HuH-7 (cell line): ENCODE data around the gene KIF1B.
A peak's percentile ranks its signal among the peaks of the same experiment; 100 is the strongest.
"Not testable (repeated sequence)": the region's sequence is repeated elsewhere in the genome, so short reads cannot be mapped to it uniquely, and the experiment has no call there.

Experiments used
- DNase-seq: peaks from one replicate; pipeline ENCODE4 v3.0.0; 2011; ENCODE audit warnings: low spot score

Gene KIF1B

DNA sequence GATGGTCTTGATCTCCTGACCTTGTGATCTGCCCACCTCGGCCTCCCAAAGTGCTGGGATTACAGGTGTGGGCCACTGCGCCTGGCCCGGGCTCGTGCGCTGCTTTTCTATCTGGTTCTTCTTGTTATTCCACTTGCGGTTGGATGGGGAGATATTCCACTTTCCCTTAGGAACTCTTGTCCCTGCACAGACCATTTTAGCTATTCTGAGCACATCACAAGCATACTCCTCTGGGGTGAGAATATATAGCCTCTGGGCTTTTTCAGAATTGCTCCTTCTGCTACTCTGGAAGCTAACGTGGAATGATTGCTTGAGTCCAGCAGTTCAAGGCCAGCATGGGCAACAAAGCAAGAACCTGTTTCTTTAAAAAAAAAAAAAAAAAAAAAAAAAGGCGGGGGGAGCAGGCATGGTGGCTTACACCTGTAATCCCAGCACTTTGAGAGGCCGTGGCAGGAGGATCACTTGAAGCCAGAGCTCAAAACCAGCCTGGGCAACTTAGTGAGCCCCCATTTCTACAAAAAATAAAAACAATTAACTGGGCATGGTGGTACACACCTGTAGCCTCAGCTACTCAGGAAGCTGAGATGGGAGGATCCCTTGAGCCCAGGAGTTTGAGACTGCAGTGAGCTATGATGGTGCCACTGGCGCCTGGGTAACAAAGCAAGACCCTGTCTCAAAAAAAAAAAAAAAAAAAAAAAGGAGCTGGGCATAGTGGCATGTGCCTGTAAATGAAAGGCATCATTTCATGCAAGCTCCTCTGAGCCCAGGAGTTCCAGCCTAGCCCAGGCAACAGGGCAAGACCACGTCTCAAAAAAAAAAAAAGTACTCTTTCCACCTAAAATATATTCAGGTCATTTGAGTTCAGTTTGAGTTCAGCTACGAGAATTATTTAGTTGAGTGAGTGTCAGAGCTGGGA lies 176.6 kb downstream of the KIF1B start:
- DNase-seq, result no peak

DNA sequence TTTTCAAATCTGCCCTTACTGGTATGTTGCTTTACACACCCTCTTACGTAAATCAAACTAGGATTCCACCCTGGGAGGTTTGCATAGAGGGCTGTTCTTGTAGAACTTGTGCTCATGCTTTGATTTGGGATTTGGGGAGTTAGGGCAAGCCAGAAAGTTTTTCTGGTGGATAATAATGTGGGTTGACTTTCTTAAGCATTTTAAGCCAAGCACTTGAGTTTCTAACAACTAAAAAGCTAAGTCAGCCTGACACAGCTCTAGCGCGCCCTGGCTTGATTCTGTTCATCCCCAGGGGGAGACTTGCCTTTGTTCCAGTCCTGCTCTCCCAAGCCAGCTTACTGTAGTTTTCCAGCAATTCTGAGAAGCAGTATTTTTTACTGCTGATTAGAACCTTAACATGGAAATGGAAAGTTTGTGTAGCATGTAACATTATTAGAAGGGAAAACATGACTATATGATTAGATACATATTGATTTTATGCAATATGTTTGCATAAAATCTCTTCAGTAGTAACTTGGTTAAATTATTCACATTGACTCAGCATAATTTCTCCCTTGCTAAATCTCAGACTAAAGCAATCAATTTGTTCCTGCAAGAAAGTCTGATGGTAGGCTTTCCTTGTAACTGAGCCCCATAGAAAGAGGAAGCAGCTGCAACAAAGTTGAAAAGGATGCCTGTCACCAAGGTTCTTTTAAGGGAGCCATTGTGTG lies 177.5 kb downstream of the KIF1B start:
- DNase-seq, result peak; percentile 55

DNA sequence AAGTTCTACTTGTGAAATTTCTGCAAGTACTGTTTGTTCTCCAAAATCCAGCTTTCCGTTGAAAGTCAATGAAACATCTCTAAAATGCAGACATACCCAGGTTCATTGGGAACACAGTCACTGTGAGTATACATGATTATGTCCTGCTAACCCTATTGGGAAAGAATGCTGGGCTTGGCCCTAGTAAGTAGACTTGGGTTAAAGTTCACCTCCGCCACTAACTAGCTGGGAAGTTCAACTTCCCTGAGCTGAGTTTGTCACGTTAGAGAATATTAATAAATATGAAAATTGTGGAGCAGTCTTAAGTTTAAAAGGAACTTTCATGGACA lies 178.0 kb downstream of the KIF1B start:
- DNase-seq, result peak; percentile 40

DNA sequence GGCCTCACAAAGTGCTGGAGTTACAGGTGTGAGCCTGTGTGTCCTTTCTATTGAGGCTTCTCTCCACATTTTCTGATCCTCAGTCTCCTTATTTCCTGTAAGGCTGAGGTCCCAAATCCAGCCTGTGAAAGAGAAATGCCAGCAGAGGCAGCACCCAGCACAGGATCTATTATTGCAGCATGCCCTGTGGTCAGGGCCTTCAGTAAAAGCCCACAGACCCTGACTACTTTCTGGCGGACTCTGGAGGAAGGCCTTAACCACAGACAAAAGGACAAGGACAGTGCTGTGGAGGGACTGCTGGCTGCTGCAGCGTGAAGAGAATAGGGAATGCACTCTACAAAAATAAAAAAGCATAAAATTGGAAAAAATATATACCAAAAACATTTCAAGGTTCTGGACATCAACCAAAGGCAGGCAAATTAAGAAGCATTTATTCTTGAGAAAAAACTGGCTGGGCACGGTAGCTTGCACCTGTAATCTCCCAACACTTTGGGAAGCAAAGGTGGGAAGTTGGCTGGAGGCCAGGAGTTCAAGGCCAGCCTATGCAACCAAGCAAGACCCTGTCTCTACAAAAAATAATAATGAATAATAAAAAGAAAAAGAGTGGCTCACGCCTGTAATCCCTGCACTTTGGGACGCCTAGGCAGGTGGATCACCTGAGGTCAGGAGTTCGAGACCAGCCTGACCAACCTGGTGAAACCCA lies 179.1 kb downstream of the KIF1B start:
- DNase-seq, result no peak

DNA sequence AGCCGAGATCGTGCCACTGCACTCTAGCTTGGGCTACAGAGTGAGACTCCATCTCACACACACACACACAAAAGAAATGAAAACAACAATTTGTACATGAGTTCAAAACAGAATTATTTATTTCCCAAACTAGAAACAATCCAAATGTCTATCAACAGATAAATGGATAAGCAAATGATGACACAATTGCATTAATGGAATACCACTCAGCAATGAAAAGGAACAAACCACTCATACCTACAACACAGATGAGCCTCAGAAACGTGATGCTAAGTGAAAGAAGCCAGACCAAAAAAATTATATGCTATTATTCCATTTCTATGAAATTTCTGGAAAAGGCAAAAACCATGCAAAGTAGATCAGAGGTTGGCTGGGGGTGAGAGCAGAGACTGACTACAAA lies 186.5 kb downstream of the KIF1B start:
- no peak for DNase-seq

DNA sequence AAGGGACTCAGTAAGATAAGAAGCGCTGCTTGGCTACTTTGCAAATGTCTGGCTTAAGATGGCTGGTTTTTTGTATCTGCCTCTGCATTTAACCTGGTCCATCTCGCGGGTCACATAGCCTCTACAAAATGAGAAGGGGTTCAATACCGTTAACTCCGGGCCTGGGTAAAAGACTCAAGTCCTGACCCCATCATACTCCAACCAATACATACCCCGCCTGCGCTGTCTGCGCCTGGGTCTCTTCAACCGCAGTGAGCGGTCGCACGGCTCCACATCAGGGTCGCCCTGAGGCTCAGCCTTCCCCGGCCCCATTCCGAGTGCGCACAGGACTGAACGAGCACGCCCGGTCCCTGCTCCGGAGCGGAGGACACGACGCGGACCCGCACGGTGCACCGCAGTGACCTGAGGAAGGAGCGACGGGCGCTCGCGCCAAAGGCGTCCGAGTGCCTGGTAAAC lies 187.9 kb downstream of the KIF1B start:
- DNase-seq, result no peak

DNA sequence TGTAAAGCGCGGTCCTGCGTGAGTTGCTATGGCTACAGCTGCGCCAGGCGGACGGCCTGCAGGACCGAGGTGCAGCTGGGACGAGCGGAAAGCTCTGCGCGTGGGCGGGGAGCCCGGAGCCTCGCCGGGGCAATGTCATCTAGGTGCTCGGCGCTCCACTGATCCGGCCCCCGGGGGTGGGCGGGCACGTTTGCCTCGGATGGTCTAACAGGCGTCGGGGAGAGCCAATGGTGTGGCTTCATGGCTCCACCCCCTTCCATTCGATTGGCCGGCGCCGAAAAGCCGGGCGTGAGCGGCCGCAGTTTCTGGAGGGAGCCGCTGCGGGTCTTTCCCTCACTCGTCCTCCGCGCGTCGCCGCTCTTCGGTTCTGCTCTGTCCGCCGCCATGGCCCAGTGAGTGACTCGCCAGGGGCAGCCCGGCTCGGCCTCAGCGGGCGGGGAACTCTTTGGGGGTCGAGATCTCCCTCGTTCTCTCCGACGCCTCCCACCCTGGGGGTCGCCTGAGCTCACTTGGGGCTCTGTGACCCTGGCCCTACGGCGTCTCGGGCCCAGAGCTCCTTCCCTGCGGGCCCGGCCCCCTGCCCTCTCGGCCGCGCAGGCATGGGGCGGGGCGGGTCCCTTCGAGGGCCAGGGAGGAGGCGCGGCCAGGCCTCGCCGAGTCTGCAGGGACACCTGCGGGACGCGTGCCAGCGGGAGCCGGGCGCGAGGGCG lies 188.5 kb downstream of the KIF1B start, which contains the start of gene PGD:
Gene PGD, plus strand, starts transcription at position 331 of the 710 bp plus-strand sequence. Its CDS starts 54 bp downstream, at position 385.
- peak; percentile 96 for DNase-seq

DNA sequence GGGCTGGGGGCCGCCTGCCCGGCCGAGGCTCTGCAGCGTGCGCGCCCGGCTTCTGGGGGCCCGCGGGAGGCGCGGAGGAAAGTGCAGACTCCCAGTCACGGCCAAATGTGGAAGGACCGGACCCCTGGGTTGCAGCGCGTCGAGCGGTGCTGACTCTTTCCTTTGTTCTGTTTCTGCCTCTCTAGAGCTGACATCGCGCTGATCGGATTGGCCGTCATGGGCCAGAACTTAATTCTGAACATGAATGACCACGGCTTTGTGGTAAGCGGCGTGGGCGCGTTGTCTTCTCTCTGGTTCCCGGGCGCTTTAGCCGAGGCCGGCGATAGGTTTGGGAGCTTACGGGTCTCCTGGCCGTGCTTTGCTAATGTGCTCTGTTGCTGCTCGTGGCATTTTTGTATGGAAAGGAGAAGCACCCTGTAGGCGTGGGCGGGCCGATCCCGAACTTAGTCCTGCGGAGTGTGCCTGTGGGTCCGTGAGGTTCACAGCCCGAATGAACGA lies 189.1 kb downstream of the KIF1B start:
- no peak for DNase-seq

DNA sequence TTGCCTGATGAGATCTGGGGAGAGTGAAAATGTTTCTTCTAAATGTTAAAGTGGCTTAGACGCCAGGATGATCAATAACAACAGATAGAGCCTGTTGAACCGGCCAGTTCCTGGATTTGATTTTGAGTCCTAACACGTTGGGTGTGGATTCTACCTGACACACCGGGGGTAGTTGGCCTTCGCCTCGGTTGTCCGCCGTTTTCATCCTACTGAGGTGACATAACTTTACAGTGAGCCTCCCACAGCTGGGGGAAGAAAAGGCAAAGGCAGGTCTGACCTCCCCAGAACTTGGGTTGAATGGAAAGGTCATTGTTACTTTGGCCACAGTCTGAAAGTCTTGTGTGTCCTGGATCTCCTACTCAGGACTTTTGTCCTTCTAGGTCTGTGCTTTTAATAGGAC lies 189.6 kb downstream of the KIF1B start:
- DNase-seq, result no peak

DNA sequence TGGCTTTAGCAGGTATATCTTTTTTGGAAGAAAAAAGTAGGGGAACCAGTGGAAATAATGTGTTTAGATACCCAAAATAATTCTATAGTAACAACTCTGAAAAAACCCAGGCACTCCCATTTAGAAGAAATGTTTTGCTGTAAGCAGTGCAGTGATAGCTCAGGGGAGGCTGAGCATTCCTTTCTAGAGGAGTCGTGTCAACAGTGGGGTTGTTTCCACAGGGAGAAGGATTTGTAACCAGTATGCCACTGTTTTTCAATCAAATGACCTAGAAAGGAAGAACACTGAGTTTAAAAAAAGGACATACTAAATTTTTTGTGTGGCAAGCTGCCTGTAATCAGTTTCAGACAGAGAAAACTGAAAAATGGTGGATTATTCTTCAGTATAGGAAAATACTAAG lies 190.9 kb downstream of the KIF1B start:
- DNase-seq, result no peak

DNA sequence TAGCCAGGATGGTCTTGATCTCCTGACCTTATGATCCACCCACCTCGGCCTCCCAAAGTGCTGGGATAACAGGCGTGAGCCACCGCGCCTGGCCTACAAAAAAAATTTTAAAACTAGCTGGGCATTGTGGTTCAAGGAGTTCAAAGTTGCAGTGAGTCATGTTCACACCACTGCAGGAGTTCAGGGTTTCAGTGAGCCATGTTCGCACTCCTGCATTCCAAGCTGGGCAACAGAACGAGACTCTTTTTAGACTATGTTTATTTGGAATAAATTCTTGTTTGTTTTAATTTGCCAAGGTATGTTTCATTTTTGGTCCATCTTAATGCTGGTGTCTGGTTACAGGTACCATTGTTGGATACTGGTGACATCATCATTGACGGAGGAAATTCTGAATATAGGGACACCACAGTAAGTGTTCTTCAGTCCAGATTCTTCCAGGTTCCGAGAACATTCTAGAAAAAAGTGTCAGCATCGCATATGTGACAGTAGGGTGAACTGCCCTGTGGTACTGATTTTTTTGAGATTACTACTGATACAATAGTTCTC lies 192.4 kb downstream of the KIF1B start:
- DNase-seq, result no peak

DNA sequence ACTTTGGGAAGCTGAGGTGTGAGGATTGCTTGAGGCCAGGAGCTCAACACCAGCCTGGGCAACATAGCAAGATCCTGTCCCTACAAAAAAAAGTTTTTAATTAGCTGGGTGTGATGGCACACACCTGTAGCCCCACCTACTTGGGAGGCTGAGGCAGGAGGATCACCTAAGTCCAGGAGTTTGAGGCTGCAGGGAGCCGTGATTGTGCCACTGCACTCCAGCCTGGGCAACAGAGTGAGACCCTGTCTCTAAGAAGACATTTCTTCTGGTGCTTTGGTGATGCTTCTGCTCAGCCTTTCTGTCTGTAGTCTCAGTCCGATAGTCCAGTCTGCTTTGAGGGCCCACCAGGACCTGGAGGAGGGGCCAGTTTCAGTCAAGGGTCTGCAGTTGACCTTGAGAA lies 196.8 kb downstream of the KIF1B start:
- DNase-seq, result no peak

DNA sequence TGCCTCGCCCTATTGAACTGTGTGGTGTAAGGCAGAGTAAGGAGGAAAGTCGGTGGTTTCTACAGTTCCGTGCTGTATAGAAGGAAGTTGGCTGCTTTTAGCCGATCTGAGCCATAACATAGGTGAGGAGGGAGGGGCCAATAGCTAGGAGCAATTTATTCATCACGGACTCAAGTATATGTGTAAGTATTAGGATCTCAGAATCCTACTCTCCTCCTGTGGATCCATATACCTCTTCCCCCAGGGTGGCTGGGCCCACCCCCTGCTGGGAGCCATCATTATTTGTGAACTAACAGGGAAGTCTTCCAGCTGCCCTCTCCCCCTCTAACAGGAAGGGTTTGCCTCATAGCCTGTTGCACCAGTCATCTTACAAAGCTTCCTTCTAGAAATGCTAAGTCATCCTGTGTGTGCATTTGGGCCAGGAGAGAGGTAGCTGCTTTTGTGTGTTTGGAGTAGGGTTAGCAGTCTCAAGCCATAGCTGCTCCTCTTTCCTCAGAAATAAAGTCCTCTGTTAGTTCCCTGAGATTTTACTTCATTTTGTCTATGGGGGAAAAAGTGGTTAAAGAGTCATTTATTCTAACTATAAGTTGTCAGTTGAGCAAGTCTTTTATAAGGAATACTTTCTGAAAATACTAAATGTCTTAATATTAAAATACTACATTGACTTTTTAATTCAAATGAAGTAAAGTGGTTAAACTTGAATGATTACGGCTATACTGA lies 205.0 kb downstream of the KIF1B start:
- DNase-seq, result no peak

DNA sequence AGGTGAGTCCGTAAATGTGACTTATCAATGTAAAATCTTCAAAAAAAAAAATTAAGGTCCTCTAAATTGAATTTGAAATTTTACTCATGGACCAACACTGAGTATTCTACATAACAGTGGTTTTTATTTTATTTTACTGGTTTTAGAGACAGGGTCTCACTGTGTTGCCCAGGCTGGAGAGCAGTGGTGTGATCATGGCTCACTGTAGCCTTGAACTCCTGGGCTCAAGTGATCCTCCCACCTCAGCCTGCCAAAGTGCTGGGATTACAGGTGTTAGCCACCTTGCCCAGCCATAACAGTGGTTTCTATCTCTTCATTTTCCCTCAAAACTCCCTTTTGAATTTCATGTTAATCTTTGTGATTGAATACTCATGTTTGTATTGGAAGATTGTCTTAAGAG lies 205.6 kb downstream of the KIF1B start:
- DNase-seq, result not testable (repeated sequence)

DNA sequence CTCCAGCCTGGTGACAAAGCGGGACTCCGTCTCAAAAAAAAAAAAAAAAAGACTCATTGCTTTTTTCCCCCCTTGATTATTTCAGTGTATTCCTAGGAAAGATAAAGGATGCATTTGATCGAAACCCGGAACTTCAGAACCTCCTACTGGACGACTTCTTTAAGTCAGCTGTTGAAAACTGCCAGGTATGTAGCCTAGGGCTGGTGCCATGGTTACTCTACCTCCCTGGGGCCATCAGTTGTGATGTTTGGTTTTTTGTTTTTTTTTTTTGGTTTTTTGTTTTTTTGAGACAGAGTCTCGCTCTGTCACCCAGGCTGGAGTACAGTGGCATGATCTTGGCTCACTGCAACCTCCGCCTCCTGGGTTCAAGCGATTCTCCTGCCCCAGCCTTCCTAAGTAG lies 208.4 kb downstream of the KIF1B start:
- not testable (repeated sequence) for DNase-seq

DNA sequence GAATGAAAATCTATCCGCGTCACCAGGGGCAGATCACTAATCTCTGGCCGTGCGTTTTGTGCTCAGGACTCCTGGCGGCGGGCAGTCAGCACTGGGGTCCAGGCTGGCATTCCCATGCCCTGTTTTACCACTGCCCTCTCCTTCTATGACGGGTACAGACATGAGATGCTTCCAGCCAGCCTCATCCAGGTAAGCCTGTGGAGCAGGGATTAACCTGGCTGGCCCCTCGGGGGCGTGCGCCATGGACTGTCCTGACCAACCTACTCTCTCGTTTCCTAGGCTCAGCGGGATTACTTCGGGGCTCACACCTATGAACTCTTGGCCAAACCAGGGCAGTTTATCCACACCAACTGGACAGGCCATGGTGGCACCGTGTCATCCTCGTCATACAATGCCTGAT lies 209.0 kb downstream of the KIF1B start:
- DNase-seq, result no peak

DNA sequence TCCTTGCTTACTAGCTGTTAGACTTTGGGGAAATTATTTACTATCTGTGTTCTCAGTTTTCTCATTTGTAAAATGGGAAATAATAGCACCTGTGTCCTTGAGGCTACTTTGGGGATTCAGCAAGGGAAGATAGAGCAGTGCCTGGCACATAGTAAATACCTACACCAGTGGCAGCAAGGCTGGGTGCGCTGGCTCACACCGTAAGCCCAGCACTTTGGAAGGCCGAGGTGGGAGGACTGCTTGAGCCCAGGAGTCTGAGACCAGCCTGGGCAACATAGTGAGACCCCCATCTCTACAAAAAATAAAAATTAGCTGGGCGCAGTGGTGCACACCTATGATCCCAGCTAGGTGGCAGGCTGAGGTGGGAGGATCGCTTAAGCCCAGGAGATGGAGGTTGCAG lies 211.3 kb downstream of the KIF1B start:
- no peak for DNase-seq

DNA sequence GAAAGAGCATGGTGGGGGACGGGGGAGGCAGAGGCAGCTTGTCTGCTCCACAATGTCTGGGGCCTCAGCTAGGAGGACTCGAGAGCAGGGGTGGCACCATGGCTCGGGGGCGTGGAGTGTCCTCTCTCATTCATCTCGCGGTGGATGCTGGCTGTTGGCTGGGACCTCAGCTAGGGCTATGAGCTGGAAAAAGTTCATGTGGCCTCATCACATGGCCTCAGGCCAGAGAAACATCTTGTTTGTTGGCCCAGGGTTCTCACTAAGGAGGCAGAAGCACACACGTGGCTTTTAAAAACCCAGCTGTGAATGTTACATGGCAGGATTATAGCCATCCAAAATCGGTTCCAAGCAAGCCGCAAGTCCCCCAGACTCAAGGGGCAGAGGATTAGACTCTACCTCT lies 213.7 kb downstream of the KIF1B start:
- no peak for DNase-seq

DNA sequence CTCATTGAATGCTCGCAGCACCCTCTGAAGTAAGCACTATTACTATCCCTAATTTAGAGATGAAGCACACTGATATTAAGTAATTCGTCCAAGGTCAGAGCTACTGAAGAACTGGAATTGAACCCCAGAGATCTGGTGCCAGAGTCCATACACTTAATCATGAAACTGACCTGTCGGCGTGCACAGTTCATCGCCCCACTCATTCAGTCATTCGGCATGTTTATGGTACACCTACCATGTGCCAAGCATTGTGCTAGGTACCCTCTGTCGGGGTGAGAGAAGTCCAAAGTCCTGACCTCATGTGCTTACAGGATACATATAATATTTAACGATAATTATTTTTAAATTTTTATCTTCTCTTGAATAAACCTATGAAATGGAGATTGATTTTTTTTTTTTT lies 214.3 kb downstream of the KIF1B start:
- DNase-seq, result no peak

DNA sequence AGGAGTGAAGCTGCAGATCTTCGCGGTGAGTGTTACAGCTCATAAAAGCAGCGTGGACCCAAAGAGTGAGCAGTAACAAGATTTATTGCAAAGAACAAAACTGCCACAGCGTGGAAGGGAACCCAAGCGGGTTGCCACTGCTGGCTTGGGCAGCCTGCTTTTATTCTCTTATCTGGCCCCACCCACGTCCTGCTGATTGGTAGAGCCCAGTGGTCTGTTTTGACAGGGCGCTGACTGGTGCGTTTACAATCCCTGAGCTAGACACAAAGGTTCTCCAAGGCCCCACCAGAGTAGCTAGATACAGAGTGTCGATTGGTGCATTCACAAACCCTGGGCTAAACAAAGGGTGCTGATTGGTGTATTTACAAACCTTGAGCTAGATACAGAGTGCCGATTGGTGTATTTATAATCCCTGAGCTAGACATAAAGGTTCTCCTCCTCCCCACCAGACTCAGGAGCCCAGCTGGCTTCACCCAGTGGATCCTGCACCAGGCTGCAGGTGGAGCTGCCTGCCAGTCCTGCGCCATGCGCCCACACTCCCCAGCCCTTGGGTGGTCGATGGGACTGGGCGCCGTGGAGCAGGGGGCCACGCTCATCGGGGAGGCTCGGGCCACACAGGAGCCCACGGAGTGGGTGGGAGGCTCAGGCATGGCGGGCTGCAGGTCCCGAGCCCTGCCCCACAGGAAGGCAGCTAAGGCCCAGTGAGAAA lies 215.6 kb downstream of the KIF1B start:
- DNase-seq, result not testable (repeated sequence)
